MM.1S (cell line): Measurements from ENCODE around the gene TTC16.
"Not testable (repeated sequence)": the region's sequence is repeated elsewhere in the genome, so short reads cannot be mapped to it uniquely, and the experiment has no call there.

ENCODE experiments used
- DNase-seq: peaks from one replicate; pipeline ENCODE4 v3.0.0-alpha.2; 2015
- H2AFZ ChIP-seq: fragments of 300-600 bp; sonication (generic); 2 replicates; pipeline ENCODE4 v1.6.0; 2016; ENCODE audit warnings: antibody characterized with exemption, low read length
- H3F3A ChIP-seq: fragments of 300-600 bp; sonication (generic); 2 replicates; pipeline ENCODE4 v1.6.1; 2016; ENCODE audit warnings: mild to moderate bottlenecking, antibody characterized with exemption, low read length, moderate library complexity, mixed read lengths; ENCODE audit not compliant: insufficient read depth
- H3K27ac ChIP-seq: fragments of 300-600 bp; sonication (generic); 2 replicates; pipeline ENCODE4 v1.5.1; 2016; ENCODE audit warnings: mild to moderate bottlenecking, low read length
- H3K27me3 ChIP-seq: fragments of 300-600 bp; sonication (generic); replicated peaks from 2 replicates; pipeline ENCODE4 v1.6.0; 2016; ENCODE audit warnings: low read length; ENCODE audit not compliant: insufficient read depth
- H3K36me3 ChIP-seq: fragments of 300-600 bp; sonication (generic); replicated peaks from 2 replicates; pipeline ENCODE4 v1.6.1; 2016; ENCODE audit warnings: mild to moderate bottlenecking, low read length, mixed read lengths; ENCODE audit not compliant: insufficient read depth
- H3K4me1 ChIP-seq: fragments of 300-600 bp; sonication (generic); 2 replicates; pipeline ENCODE4 v1.6.1; 2016; ENCODE audit warnings: low read length, mixed read lengths
- H3K4me2 ChIP-seq: fragments of 300-600 bp; sonication (generic); 2 replicates; pipeline ENCODE4 v1.6.0; 2016; ENCODE audit warnings: low read depth, low read length
- H3K4me3 ChIP-seq: fragments of 300-600 bp; sonication (generic); 2 replicates; pipeline ENCODE4 v1.5.1; 2016; ENCODE audit warnings: low read length, mixed read lengths
- H3K79me2 ChIP-seq: fragments of 300-600 bp; sonication (generic); 2 replicates; pipeline ENCODE4 v1.6.1; 2016; ENCODE audit warnings: mixed run types, low read length, mixed read lengths
- H3K9ac ChIP-seq: fragments of 300-600 bp; sonication (generic); 2 replicates; pipeline ENCODE4 v1.6.1; 2016; ENCODE audit warnings: low read length, mixed read lengths
- H3K9me2 ChIP-seq: fragments of 300-600 bp; sonication (generic); replicated peaks from 2 replicates; pipeline ENCODE4 v1.6.1; 2016; ENCODE audit warnings: mild to moderate bottlenecking, low read length, mixed read lengths; ENCODE audit not compliant: insufficient read depth
- H3K9me3 ChIP-seq: fragments of 300-600 bp; sonication (generic); replicated peaks from 2 replicates; pipeline ENCODE4 v1.6.1; 2016; ENCODE audit warnings: mild to moderate bottlenecking, low read length, mixed read lengths; ENCODE audit not compliant: insufficient read depth
- H4K20me1 ChIP-seq: fragments of 300-600 bp; sonication (generic); 2 replicates; pipeline ENCODE4 v1.6.1; 2016; ENCODE audit warnings: mild to moderate bottlenecking, low read length, moderate library complexity, mixed read lengths; ENCODE audit not compliant: insufficient read depth
- CTCF ChIP-seq: fragments of 300-600 bp; sonication (generic); IDR thresholded peaks from 2 replicates; pipeline ENCODE4 v1.5.1; 2016; ENCODE audit warnings: antibody characterized with exemption, low read length, mixed read lengths
- EZH2 ChIP-seq: fragments of 300-600 bp; sonication (generic); optimal IDR thresholded peaks from 2 replicates; pipeline ENCODE3; 2017; ENCODE audit warnings: low read depth, mild to moderate bottlenecking, antibody characterized with exemption, low read length, mixed read lengths
- EZH2phosphoT487 ChIP-seq: fragments of 300-600 bp; sonication (generic); IDR thresholded peaks from 2 replicates; pipeline ENCODE4 v1.6.1; 2018; ENCODE audit warnings: antibody characterized with exemption, low read length

TTC16 gene

DNA sequence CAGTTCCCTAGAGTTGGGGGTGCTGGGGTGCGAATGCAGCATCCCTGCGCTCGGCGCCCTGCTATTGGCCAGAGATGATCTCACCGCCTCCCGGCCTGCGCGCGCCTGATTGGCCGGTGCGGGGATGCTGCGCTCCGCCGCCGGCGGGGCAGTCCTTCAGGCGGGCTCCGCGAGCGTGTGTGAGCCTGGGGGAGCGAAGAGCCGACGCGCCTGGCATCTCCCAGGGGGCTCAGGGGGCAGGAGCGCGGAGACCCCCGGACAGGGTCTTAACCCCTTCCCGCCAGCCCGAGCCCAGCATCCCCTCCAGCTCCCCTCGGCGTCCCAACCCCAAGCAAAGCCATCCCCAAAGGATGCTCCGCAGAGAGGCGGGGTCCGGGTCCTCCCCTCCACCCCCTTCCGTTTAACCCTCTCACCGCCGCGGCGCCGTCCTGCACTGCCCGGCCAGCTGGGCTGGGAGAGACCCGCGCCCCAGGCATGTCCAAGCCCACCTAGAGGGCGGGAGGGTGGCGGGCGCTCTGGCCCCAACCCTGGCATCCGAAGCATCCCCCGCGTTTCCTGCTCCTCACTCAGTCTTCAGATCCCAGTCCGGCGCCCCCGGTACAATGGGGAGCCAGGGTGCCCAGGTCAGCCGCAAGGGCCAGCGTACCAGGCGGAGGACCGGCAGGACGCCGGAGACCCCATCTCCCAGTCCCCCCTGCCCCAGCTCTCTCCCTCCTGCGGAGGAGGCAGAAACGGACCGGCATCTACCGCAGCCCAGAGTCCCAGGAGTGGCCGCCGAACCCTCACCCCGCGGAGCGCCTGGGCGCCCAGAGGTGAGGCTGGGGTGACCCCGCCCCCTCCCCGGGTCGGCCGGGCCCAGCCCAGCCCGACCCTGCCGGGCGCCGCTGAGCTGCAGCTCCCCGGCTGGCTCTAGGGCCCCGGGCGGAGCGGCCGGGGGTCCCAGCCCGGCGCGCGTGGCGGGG lies 38.5 kb downstream of the TTC16 start:
- Histone ChIP-seq H3K4me1 (no peaks in the 10 kb centered on the region), H3K9me3 (no peaks in the 10 kb centered on the region), H3K4me3 (no peak overlapping the region), H3K27ac (no peak overlapping the region), H3K36me3 (no peaks in the 10 kb centered on the region), H3K4me2 (no peak overlapping the region), H3F3A (no peaks in the 10 kb centered on the region), H3K27me3 (no peaks in the 10 kb centered on the region), H3K79me2 (no peaks in the 10 kb centered on the region), H4K20me1 (no peaks in the 10 kb centered on the region), H3K9ac (no peak overlapping the region), H2AFZ (no peak overlapping the region), H3K9me2 (no peaks in the 10 kb centered on the region)
- TF ChIP-seq EZH2phosphoT487 (no peak), CTCF (no peak), EZH2 (no peak)
- DNase-seq = no peak

- Histone ChIP-seq H4K20me1 (no peaks in the 10 kb centered on the region), H3K27ac (no peak overlapping the region), H3K9ac (no peak overlapping the region), H3K4me2 (no peak overlapping the region), H3K79me2 (no peaks in the 10 kb centered on the region), H2AFZ (no peak overlapping the region), H3K9me2 (no peaks in the 10 kb centered on the region), H3K9me3 (no peaks in the 10 kb centered on the region), H3K4me1 (no peaks in the 10 kb centered on the region), H3F3A (no peaks in the 10 kb centered on the region), H3K36me3 (no peaks in the 10 kb centered on the region), H3K27me3 (no peaks in the 10 kb centered on the region), H3K4me3 (no peak overlapping the region)
- DNase-seq = no peak
- TF ChIP-seq EZH2 (no peak), EZH2phosphoT487 (no peak), CTCF (no peak)
Measured at GRCh38 chr9:127755061-127756060, 39.5 kb downstream of the TTC16 start.

- no peaks in the 10 kb centered on the region for H3K27me3 ChIP-seq
- H3K79me2 ChIP-seq = no peaks in the 10 kb centered on the region
- H4K20me1 ChIP-seq = no peaks in the 10 kb centered on the region
- no peaks in the 10 kb centered on the region for H3K9me2 ChIP-seq
- no peak overlapping the region for H3K4me2 ChIP-seq
- DNase-seq = no peak
- H3K4me1 ChIP-seq = no peaks in the 10 kb centered on the region
- TF ChIP-seq CTCF (no peak), EZH2 (no peak), EZH2phosphoT487 (no peak)
- H3K27ac ChIP-seq = no peak overlapping the region
- no peak overlapping the region for H2AFZ ChIP-seq
- H3K9me3 ChIP-seq = no peaks in the 10 kb centered on the region
- no peaks in the 10 kb centered on the region for H3F3A ChIP-seq
- no peaks in the 10 kb centered on the region for H3K36me3 ChIP-seq
- H3K4me3 ChIP-seq = no peak overlapping the region
- H3K9ac ChIP-seq = no peak overlapping the region
Measured at GRCh38 chr9:127756233-127756632, 40.4 kb downstream of the TTC16 start.

DNA sequence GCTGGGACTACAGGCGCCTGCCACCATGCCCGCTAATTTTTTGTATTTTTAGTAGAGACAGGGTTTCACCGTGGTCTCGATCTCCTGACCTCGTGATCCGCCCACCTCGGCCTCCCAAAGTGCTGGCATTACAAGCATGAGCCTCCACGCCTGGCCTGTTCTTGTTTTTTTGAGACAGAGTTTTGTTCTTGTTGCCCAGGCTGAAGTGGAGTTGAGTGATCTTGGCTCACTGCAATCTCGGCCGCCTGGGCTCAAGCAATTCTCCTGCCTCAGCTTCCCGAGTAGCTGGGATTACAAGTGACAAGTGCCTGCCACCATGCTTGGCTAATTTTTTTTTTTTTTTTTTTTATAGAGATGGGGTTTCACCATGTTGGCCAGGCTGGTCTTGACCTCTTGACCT lies 40.9 kb downstream of the TTC16 start:
- H3K9me2 ChIP-seq, H2AFZ ChIP-seq, H3K9ac ChIP-seq, H3K79me2 ChIP-seq, H3K4me3 ChIP-seq, H3F3A ChIP-seq, H3K4me1 ChIP-seq, H4K20me1 ChIP-seq, DNase-seq, H3K4me2 ChIP-seq, H3K27ac ChIP-seq, H3K9me3 ChIP-seq, H3K27me3 ChIP-seq, H3K36me3 ChIP-seq: not testable (repeated sequence)
